Hepatocyte (in vitro differentiated cells): ENCODE measurements around the gene CSF3.

Source experiments
- CTCF ChIP-seq: fragments of 200-600 bp; sonication (generic); IDR thresholded peaks from 2 replicates; pipeline ENCODE4 v1.5.1; 2016; ENCODE audit warnings: antibody characterized with exemption, mild to moderate bottlenecking; ENCODE audit not compliant: poor library complexity
- EZH2 ChIP-seq: fragments of 200-600 bp; sonication (generic); IDR thresholded peaks from 2 replicates; pipeline ENCODE4 v1.6.1; 2016; ENCODE audit warnings: antibody characterized with exemption, mild to moderate bottlenecking, borderline replicate concordance
- EZH2phosphoT487 ChIP-seq: fragments of 200-600 bp; sonication (generic); IDR thresholded peaks from one replicate; pipeline ENCODE4 v1.6.1; 2018; ENCODE audit warnings: antibody characterized with exemption, mild to moderate bottlenecking, low read depth, moderate library complexity; ENCODE audit not compliant: unreplicated experiment, severe bottlenecking

- TF ChIP-seq CTCF, result no peak
- TF ChIP-seq EZH2, result no peak
- TF ChIP-seq EZH2phosphoT487, result no peak
These were observed 16.2 kb upstream of the CSF3 start for GRCh38 chr17:39999067-39999466.
